HL-60 (cell line): ENCODE measurements around the gene BCL6.

Experiments used
- DNase-seq, 2 experiments: peaks; one replicate each; pipeline ENCODE4 v3.0.0-alpha.2; 2010 to 2020; ENCODE audit warnings: low read depth in 1 of 2, low spot score in 1 of 2
- H3K27ac ChIP-seq: fragments of 250-450 bp; sonication (Bioruptor Pico); replicated peaks from 2 replicates; pipeline ENCODE4 v1.5.1; 2020; ENCODE audit warnings: mild to moderate bottlenecking, moderate library complexity
- H3K27me3 ChIP-seq: fragments of 250-450 bp; sonication (Bioruptor Pico); 2 replicates; pipeline ENCODE4 v1.5.1; 2021; ENCODE audit warnings: mild to moderate bottlenecking, moderate library complexity; ENCODE audit not compliant: insufficient read depth, poor library complexity, severe bottlenecking
- H3K4me3 ChIP-seq: replicated peaks from 2 replicates; pipeline ENCODE4 v1.5.1; 2011; ENCODE audit warnings: mild to moderate bottlenecking, control low read depth, low read length; ENCODE audit not compliant: insufficient read depth
- CTCF ChIP-seq: IDR thresholded peaks from one replicate; pipeline ENCODE4 v1.5.1; 2011; ENCODE audit warnings: low read length, control low read depth, inconsistent platforms; ENCODE audit not compliant: insufficient read depth
- GABPA ChIP-seq: IDR thresholded peaks from 2 replicates; pipeline ENCODE4 v1.6.1; 2012; ENCODE audit warnings: low read depth
- POLR2AphosphoS5 ChIP-seq: IDR thresholded peaks from 2 replicates; pipeline ENCODE4 v1.6.1; 2012; ENCODE audit warnings: low read depth
- REST ChIP-seq: IDR thresholded peaks from 2 replicates; pipeline ENCODE4 v1.6.1; 2012; ENCODE audit warnings: low read depth; ENCODE audit not compliant: insufficient replicate concordance
- SPI1 ChIP-seq: IDR thresholded peaks from 2 replicates; pipeline ENCODE4 v1.6.1; 2012; ENCODE audit warnings: low read depth, mild to moderate bottlenecking, borderline replicate concordance

BCL6 gene

GRCh38 chr3:187770224-187770623 is 25.0 kb upstream of the BCL6 start:
- Histone ChIP-seq H3K4me3 (no peak overlapping the region), H3K27ac (no peak overlapping the region), H3K27me3 (no peaks in the 10 kb centered on the region)
- TF ChIP-seq REST (no peak), SPI1 (no peak), CTCF (no peak), GABPA (no peak), POLR2AphosphoS5 (no peak)
- DNase-seq: no peak

- no peak overlapping the region for H3K27ac ChIP-seq
- no peak for DNase-seq
- H3K4me3 ChIP-seq: no peak overlapping the region
- no peaks in the 10 kb centered on the region for H3K27me3 ChIP-seq
- TF ChIP-seq POLR2AphosphoS5: no peak
- TF ChIP-seq CTCF: no peak
- no peak for TF ChIP-seq REST
- no peak for TF ChIP-seq GABPA
- no peak for TF ChIP-seq SPI1
Observed at GRCh38 chr3:187769771-187770170, 24.5 kb upstream of the BCL6 start.

DNA sequence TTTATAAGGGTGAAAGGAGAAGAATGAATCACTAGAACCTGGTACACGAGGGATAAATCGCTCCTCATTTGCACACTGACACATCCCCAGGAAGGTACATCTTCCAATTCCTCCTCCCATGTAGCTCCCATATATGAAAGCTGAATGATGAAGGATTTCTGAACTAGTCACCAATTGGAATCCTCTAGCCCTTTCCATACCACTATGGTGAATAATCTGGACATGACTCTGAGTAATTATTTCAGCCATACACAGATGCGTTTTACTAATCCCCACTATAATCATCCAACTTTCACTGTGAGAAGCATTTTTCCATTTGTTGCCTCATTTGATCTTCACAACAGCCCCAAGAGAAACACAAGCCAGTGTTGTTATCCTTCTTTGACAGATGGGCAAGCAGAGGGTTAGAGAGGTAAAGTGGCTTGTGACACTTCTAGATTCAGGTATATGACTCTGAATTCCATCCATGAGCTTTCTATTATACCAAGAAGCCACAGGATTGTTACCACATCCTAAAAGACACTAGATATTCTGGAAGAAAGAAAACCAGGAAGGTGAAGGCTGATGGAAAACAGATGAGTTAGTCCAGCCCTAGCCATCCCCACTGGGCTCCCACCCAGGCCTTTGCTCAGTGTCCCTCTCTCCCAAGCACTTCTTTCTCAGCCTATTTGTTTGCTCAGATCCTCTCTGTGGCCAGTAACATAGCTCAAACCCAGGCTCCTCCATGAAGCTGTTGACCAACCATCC is 22.2 kb upstream of the BCL6 start:
- Histone ChIP-seq H3K4me3 (no peak overlapping the region), H3K27me3 (no peaks in the 10 kb centered on the region), H3K27ac (no peak overlapping the region)
- DNase-seq: no peak
- TF ChIP-seq GABPA: no peak
- TF ChIP-seq SPI1: no peak
- TF ChIP-seq POLR2AphosphoS5: no peak
- TF ChIP-seq REST: no peak
- no peak for TF ChIP-seq CTCF
